Osteoblast (primary cell): ENCODE results near the gene NR5A2. TPM values are rescaled to one million over a fixed set of nuclear protein-coding genes. Genes with fewer than 3 reads are reported as not detected.

Experiments
- DNase-seq: peaks from one replicate; pipeline ENCODE4 v3.0.0; 2011; ENCODE audit warnings: low spot score, mixed read lengths; ENCODE audit not compliant: insufficient read length; ENCODE audit errors: missing footprints
- H2AFZ ChIP-seq: 2 replicates; pipeline ENCODE4 v1.6.0; 2011; ENCODE audit warnings: mild to moderate bottlenecking, low read length
- H3K27ac ChIP-seq: 2 replicates; pipeline ENCODE4 v1.5.1; 2011; ENCODE audit warnings: mild to moderate bottlenecking, low read depth, low read length, moderate library complexity
- H3K27me3 ChIP-seq: 2 replicates; pipeline ENCODE4 v1.6.0; 2012; ENCODE audit warnings: mild to moderate bottlenecking, control low read depth, inconsistent platforms, low read length, moderate library complexity; ENCODE audit not compliant: insufficient read depth
- H3K36me3 ChIP-seq: 2 replicates; pipeline ENCODE4 v1.5.1; 2011; ENCODE audit warnings: mild to moderate bottlenecking, low read length, control low read depth, moderate library complexity; ENCODE audit not compliant: insufficient read depth
- H3K4me1 ChIP-seq: 2 replicates; pipeline ENCODE4 v1.5.1; 2011; ENCODE audit warnings: mild to moderate bottlenecking, low read length, control low read depth, moderate library complexity; ENCODE audit not compliant: insufficient read depth
- H3K4me2 ChIP-seq: 2 replicates; pipeline ENCODE4 v1.6.0; 2011; ENCODE audit warnings: mild to moderate bottlenecking, low read length; ENCODE audit not compliant: insufficient read depth
- H3K4me3 ChIP-seq: fragments of 200-600 bp; sonication (generic); 3 replicates; pipeline ENCODE4 v1.5.1; 2012; ENCODE audit warnings: mild to moderate bottlenecking, low read length, inconsistent platforms; ENCODE audit not compliant: insufficient read depth
- H3K79me2 ChIP-seq: 2 replicates; pipeline ENCODE4 v1.6.0; 2012; ENCODE audit warnings: mild to moderate bottlenecking, low read length, control low read depth, inconsistent platforms; ENCODE audit not compliant: insufficient read depth
- H3K9me3 ChIP-seq: 2 replicates; pipeline ENCODE4 v1.5.1; 2011; ENCODE audit warnings: low read depth, low read length, control low read depth
- H4K20me1 ChIP-seq: 2 replicates; pipeline ENCODE4 v1.6.0; 2012; ENCODE audit warnings: mild to moderate bottlenecking, low read length, control low read depth; ENCODE audit not compliant: insufficient read depth
- CTCF ChIP-seq: IDR thresholded peaks from 2 replicates; pipeline ENCODE4 v1.5.1; 2011; ENCODE audit warnings: mild to moderate bottlenecking, low read depth, low read length, moderate library complexity; ENCODE audit errors: extremely low read depth
- total RNA-seq: library from RNA; depleted of rRNA; stranded (reverse); fragments of >200 nt; gene quantifications from 2 replicates; pipeline ENCODE4 v1.2.3, GENCODE V29; 2012

Gene NR5A2
- total RNA-seq, 1 donor = not detected

GRCh38 chr1:200198236-200198635 is 170.7 kb downstream of the NR5A2 start:
- no peaks in the 10 kb centered on the region for H3K9me3 ChIP-seq
- H3K36me3 ChIP-seq = no peaks in the 10 kb centered on the region
- H3K27ac ChIP-seq = no peak overlapping the region
- no peak for TF ChIP-seq CTCF
- no peak overlapping the region for H3K4me3 ChIP-seq
- H3K4me2 ChIP-seq = no peak overlapping the region
- H3K4me1 ChIP-seq = no peaks in the 10 kb centered on the region
- H4K20me1 ChIP-seq = no peaks in the 10 kb centered on the region
- H3K27me3 ChIP-seq = no peaks in the 10 kb centered on the region
- no peaks in the 10 kb centered on the region for H3K79me2 ChIP-seq
- DNase-seq = no peak
- no peak overlapping the region for H2AFZ ChIP-seq

GRCh38 chr1:200205216-200205995 is 177.9 kb downstream of the NR5A2 start:
- Histone ChIP-seq H3K4me2 (no peak overlapping the region), H3K4me1 (peaks cover 10% of the 10 kb centered on the region), H3K27me3 (no peaks in the 10 kb centered on the region), H3K27ac (no peak overlapping the region), H4K20me1 (no peaks in the 10 kb centered on the region), H3K36me3 (no peaks in the 10 kb centered on the region), H3K9me3 (no peaks in the 10 kb centered on the region), H3K79me2 (no peaks in the 10 kb centered on the region), H3K4me3 (no peak overlapping the region), H2AFZ (peak overlapping the region; percentile 68)
- no peak for TF ChIP-seq CTCF
- no peak for DNase-seq

- Histone ChIP-seq H3K27ac (peak overlapping the region; percentile 44), H3K4me2 (peak overlapping the region; percentile 26)
- peak; percentile 86 for DNase-seq
Observed at GRCh38 chr1:200206340-200206739, 178.8 kb downstream of the NR5A2 start.

More at GRCh38 chr1:200206340-200206739, 178.8 kb downstream of the NR5A2 start:
- H3K36me3 ChIP-seq = no peaks in the 10 kb centered on the region
- no peaks in the 10 kb centered on the region for H4K20me1 ChIP-seq
- peaks cover 10% of the 10 kb centered on the region for H3K4me1 ChIP-seq
- no peaks in the 10 kb centered on the region for H3K79me2 ChIP-seq
- no peaks in the 10 kb centered on the region for H3K9me3 ChIP-seq
- peak overlapping the region; percentile 72 for H2AFZ ChIP-seq
- H3K27me3 ChIP-seq = no peaks in the 10 kb centered on the region
- H3K4me3 ChIP-seq = no peak overlapping the region
- no peak for TF ChIP-seq CTCF
